Dendritic cell treated with granulocyte-macrophage colony-stimulating factor and Interleukin-4, amounts not matched to agents 40 ng/mL and 50 ng/mL, for 4 days (primary cell): Measurements from ENCODE around the gene UBA6.
"Not testable (repeated sequence)": the region's sequence is repeated elsewhere in the genome, so short reads cannot be mapped to it uniquely, and the experiment has no call there.

Source experiments
- H3K27ac Mint-ChIP-seq: one replicate; pipeline ENCODE4 v1.8.0; 2022; ENCODE audit warnings: mild to moderate bottlenecking, mixed read lengths
- H3K27me3 Mint-ChIP-seq: one replicate; pipeline ENCODE4 v1.8.0; 2022; ENCODE audit warnings: mild to moderate bottlenecking, mixed read lengths
- H3K36me3 Mint-ChIP-seq: one replicate; pipeline ENCODE4 v1.8.0; 2022; ENCODE audit warnings: low read depth, mixed read lengths
- H3K4me1 Mint-ChIP-seq: one replicate; pipeline ENCODE4 v1.8.0; 2022; ENCODE audit warnings: low read depth, mixed read lengths
- H3K4me3 Mint-ChIP-seq: one replicate; pipeline ENCODE4 v1.8.0; 2022; ENCODE audit warnings: mild to moderate bottlenecking, moderate library complexity, mixed read lengths
- H3K9me3 Mint-ChIP-seq: one replicate; pipeline ENCODE4 v1.8.0; 2022; ENCODE audit warnings: mixed read lengths
- intact Hi-C: fragments of 100-400 bp; cut with micrococcal nuclease; formaldehyde crosslinking; loops from one replicate; pipeline ENCODE4 v1.15.0; 2022

UBA6 gene

GRCh38 chr4:67723341-67723740, 22.4 kb upstream of the UBA6 start:
- H3K4me3 Mint-ChIP-seq = no peak overlapping the region
- H3K4me1 Mint-ChIP-seq = peaks cover 15% of the 10 kb centered on the region
- H3K27me3 Mint-ChIP-seq = no peaks in the 10 kb centered on the region
- no peak overlapping the region for H3K27ac Mint-ChIP-seq
- no peaks in the 10 kb centered on the region for H3K9me3 Mint-ChIP-seq
- intact Hi-C loops = no loop called here
- peaks cover 8% of the 10 kb centered on the region for H3K36me3 Mint-ChIP-seq

GRCh38 chr4:67721770-67722597, 21.0 kb upstream of the UBA6 start:
- peaks cover 9% of the 10 kb centered on the region for H3K4me1 Mint-ChIP-seq
- no peak overlapping the region for H3K27ac Mint-ChIP-seq
- no peaks in the 10 kb centered on the region for H3K27me3 Mint-ChIP-seq
- H3K4me3 Mint-ChIP-seq = no peak overlapping the region
- no peaks in the 10 kb centered on the region for H3K9me3 Mint-ChIP-seq
- intact Hi-C loops = no loop called here
- peaks cover 10% of the 10 kb centered on the region for H3K36me3 Mint-ChIP-seq

DNA sequence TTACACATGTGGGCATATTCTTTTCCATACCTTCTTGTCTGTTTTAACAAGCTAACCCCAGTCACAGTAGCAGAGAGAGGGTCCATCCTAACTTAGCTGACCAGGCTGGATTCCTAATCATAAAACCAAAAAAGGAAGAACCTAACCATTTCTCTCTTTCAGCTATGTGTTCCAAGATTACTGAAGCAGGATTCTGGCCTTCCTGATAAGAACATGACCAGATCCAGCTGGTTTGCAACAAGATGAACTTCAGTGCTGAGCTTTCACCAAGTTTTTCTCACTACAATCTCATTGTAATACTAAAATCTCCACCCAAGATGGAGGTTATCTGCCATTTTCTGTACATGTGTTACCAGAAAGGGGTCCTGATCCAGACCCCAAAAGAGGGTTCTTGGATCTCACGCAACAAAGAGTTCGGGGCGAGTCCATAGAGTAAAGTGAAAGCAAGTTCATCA, 20.4 kb upstream of the UBA6 start:
- Mint-ChIP-seq H3K4me3 (no peak overlapping the region), H3K27ac (no peak overlapping the region), H3K27me3 (no peaks in the 10 kb centered on the region), H3K36me3 (peaks cover 14% of the 10 kb centered on the region), H3K9me3 (no peaks in the 10 kb centered on the region), H3K4me1 (peaks cover 5% of the 10 kb centered on the region)
- intact Hi-C loops = no loop called here

GRCh38 chr4:67719953-67720617, 19.1 kb upstream of the UBA6 start:
- Mint-ChIP-seq H3K4me3 (no peak overlapping the region), H3K36me3 (peaks cover 14% of the 10 kb centered on the region), H3K27me3 (no peaks in the 10 kb centered on the region), H3K9me3 (no peaks in the 10 kb centered on the region), H3K4me1 (peaks cover 5% of the 10 kb centered on the region), H3K27ac (no peak overlapping the region)
- intact Hi-C loops = no loop called here

- Mint-ChIP-seq H3K9me3 (no peaks in the 10 kb centered on the region), H3K27me3 (no peaks in the 10 kb centered on the region), H3K36me3 (peaks cover 20% of the 10 kb centered on the region), H3K4me1 (peaks cover 6% of the 10 kb centered on the region), H3K27ac (no peak overlapping the region), H3K4me3 (no peak overlapping the region)
- intact Hi-C loops = no loop called here
These were observed 17.9 kb upstream of the UBA6 start for GRCh38 chr4:67718848-67719247.

GRCh38 chr4:67717586-67717985, 16.6 kb upstream of the UBA6 start:
- H3K27ac Mint-ChIP-seq = no peak overlapping the region
- H3K4me3 Mint-ChIP-seq = no peak overlapping the region
- H3K4me1 Mint-ChIP-seq = peaks cover 14% of the 10 kb centered on the region
- no peaks in the 10 kb centered on the region for H3K27me3 Mint-ChIP-seq
- H3K36me3 Mint-ChIP-seq = peaks cover 20% of the 10 kb centered on the region
- intact Hi-C loops = no loop called here
- H3K9me3 Mint-ChIP-seq = no peaks in the 10 kb centered on the region

DNA sequence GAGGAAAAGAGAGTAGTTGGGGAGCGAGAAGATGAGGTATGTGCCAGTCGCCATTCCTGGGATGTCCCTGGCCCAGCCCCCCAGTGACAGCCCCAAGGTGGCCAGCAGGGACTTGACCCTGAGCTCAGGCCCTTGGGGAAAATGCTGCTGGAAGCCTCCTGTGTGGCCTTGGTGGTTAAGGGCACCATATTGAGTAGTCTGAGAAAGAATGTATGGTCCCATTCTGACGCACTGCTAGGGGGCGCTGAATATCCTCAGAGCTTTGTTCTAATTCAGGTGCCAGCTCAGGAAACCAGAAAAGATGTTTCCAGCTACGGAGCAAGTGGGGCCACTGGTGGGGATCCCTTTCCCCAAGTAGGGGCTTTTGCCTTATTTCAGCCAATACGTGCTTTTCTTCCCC, 14.0 kb upstream of the UBA6 start:
- Mint-ChIP-seq H3K27ac (no peak overlapping the region), H3K4me3 (no peak overlapping the region), H3K4me1 (peaks cover 8% of the 10 kb centered on the region), H3K27me3 (no peaks in the 10 kb centered on the region), H3K9me3 (no peaks in the 10 kb centered on the region), H3K36me3 (peaks cover 12% of the 10 kb centered on the region)
- intact Hi-C loops = no loop called here

GRCh38 chr4:67714248-67714583, 13.3 kb upstream of the UBA6 start:
- no peaks in the 10 kb centered on the region for H3K9me3 Mint-ChIP-seq
- peaks cover 19% of the 10 kb centered on the region for H3K36me3 Mint-ChIP-seq
- peaks cover 8% of the 10 kb centered on the region for H3K4me1 Mint-ChIP-seq
- no peak overlapping the region for H3K27ac Mint-ChIP-seq
- no peaks in the 10 kb centered on the region for H3K27me3 Mint-ChIP-seq
- intact Hi-C loops = no loop called here
- no peak overlapping the region for H3K4me3 Mint-ChIP-seq

DNA sequence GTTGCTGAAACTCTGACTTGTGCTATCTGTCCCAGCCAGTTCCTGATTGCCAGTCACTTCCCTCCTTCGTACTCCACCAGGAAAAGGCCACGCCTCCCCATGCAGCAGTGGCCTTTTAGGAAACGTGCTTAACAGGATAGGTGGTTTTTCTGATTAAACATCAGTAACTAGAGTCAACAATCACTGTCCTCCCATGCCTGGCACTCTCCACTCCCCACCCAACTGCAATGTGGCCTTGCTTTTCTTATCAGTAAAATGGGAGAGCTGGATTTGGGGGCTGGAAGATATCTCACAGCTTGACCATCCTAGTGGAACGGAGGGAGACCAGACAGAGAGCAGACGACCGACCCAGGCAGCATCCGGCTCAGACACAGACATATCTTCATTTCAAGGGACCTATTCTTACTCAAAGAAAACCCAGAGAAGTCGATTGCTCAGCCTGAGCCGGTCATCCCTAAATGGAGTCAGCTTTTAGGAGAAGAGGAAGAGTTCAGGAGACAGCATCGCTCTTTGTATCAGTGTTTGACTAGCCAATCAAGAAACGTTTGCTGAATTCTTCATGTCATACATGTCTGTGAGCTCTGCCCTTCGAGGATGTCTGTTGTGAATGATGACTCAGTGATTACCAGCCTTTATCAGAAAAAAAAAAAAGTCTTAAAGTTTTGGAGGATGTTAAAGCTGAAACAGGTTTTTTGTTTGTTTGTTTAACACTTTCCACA, 12.7 kb upstream of the UBA6 start:
- Mint-ChIP-seq H3K27me3 (no peaks in the 10 kb centered on the region), H3K4me1 (peaks cover 8% of the 10 kb centered on the region), H3K36me3 (peaks cover 19% of the 10 kb centered on the region), H3K27ac (no peak overlapping the region), H3K9me3 (no peaks in the 10 kb centered on the region), H3K4me3 (no peak overlapping the region)
- intact Hi-C loops = no loop called here

DNA sequence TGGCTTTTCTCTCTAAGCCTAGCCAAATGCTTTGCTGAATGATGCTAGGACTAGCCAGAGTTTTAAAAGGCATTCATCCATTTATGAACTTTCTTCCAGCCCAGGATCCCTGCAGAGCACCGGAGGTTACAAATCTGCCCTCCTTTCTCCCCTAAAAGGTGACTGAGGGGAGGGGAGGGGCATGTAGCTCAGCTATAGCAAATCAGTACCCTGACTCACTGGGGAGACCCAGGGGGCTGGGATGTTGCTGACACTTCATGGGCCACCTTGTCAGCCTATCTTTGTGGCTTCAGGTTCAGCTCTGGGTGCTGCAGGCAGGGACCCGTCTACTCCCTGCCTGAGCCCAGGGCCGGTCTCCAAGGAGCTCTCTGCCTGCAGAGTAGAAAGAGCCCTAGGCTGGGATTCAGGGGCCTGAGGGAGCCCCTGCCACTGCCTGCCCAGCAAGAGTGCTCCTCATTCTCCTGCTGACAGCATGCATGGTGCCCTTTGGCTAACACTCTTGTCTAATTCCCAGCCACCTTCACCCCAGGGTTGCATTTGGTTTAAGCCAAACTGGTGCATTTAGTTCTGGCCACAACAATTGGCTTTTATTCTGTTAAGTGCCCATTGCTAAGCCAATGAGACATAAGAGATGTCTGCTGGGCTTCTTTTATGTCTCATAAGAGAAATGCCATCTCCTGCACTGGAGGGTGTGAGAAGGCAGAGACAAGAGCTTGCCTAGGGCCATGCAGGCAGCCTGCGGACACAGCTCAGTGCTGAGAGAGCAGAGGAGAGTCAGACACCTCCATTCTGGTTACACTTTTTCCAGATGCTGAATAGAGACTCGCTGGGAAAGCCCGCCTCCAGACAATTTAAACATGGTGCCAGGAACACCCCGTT, 11.9 kb upstream of the UBA6 start:
- no peak overlapping the region for H3K4me3 Mint-ChIP-seq
- H3K36me3 Mint-ChIP-seq = peaks cover 19% of the 10 kb centered on the region
- no peaks in the 10 kb centered on the region for H3K27me3 Mint-ChIP-seq
- intact Hi-C loops = no loop called here
- no peak overlapping the region for H3K27ac Mint-ChIP-seq
- H3K4me1 Mint-ChIP-seq = peaks cover 8% of the 10 kb centered on the region
- no peaks in the 10 kb centered on the region for H3K9me3 Mint-ChIP-seq

DNA sequence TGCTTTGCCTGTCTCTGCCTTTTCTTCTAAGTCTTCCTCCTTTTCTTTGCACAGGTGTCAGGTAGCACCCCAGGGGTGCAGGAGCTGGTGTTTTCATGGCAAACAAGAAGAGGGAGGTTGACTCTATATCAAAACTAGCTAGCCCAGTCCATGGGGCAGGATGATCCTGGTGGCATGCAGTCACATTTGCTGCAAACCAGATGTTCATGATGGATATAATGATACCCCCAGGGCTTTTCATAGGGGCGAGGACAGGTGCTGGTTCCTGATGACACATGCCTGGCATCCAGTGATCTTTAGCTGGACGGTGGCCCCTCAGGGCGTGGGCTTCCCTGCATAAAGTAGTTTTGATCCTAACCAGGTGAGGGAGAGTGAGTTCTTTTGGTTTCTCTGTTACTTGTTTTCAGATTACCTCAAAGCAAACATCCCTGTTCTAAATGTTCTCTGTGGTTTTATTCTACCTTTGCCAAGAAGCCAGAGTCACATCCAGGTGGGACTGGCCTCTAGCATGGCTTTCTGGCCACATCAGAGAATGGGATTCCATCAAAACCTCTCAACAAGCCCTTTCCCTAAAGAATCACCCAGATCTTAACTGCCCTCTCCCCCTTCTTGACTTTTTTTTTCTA, 11.2 kb upstream of the UBA6 start:
- Mint-ChIP-seq H3K36me3 (peaks cover 18% of the 10 kb centered on the region), H3K27me3 (no peaks in the 10 kb centered on the region), H3K4me1 (peaks cover 8% of the 10 kb centered on the region), H3K9me3 (no peaks in the 10 kb centered on the region), H3K27ac (no peak overlapping the region), H3K4me3 (no peak overlapping the region)
- intact Hi-C loops = no loop called here

DNA sequence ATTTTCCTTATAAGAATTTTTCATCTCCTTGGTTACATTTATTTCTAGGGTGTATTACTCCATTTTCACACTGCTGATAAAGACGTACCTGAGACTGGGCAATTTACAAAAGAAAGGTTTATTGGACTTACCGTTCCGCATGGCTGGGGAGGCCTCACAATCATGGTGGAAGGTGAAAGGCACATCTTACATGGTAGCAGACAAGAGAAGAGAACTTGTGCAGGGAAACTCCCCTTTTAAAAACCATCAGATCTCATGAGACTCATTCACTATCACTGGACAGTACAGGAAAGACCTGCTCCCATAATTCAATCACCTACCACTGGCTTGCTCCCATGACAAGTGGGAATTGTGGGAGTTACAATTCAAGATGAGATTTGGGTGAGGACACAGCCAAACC, 5.7 kb upstream of the UBA6 start:
- intact Hi-C loops, H3K4me3 Mint-ChIP-seq, H3K27me3 Mint-ChIP-seq, H3K27ac Mint-ChIP-seq: not testable (repeated sequence)
- H3K36me3 Mint-ChIP-seq = peaks cover 32% of the 10 kb centered on the region
- H3K4me1 Mint-ChIP-seq = peaks cover 17% of the 10 kb centered on the region
- H3K9me3 Mint-ChIP-seq = peaks cover 22% of the 10 kb centered on the region

DNA sequence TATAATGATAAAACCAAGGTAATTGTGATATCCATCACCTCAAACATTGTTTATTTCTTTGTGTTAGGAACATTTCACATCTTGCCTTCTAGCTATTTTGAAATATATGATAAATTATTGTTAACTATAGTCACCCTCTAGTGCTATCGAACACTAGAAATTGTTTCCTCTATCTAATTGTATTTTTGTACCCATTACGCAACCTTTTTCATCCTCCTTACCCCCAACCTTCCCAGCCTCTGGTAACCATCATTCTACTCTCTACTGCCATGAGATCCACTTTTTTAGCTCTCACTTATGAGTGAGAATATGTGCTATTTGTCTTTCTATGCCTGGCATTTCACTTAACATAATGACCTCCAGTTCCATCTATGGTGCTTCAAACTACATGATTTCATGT, 3.9 kb upstream of the UBA6 start:
- Mint-ChIP-seq H3K4me1 (peaks cover 20% of the 10 kb centered on the region), H3K4me3 (no peak overlapping the region), H3K36me3 (peaks cover 40% of the 10 kb centered on the region), H3K27ac (no peak overlapping the region), H3K9me3 (peaks cover 22% of the 10 kb centered on the region), H3K27me3 (no peaks in the 10 kb centered on the region)
- intact Hi-C loops = no loop called here
